ENCODE results near the gene INPP5A. TPM values are rescaled to one million over a fixed set of nuclear protein-coding genes. Genes with fewer than 3 reads are reported as not detected.

The INPP5A gene
- total and polyA plus RNA-seq, 9 of the 15 experiments (the other 6 are each of a cell fraction or from before 2014, with no cell fraction given), result 0.66 to 11.6 (median 7.7) TPM

- in situ Hi-C loops (cut with MboI) (no loop called here), intact Hi-C loops (cut with micrococcal nuclease) (loop anchor here (10.0 kb wide), 1 partner anchor 98 kb away; no protein-coding TSS in a partner anchor)
- whole genome bisulfite sequencing (ENCODE audit: insufficient coverage, low coverage, missing lambda C conversion rate), result 0% methylated on average over 10 of the region's 102 CpGs
- POLR2A ChIA-PET, result interaction anchor here (1.4 kb wide), 1 partner anchor 16 kb away, joined by 3 read pairs; no protein-coding TSS in a partner anchor
- peaks cover 3 to 14% of the 10 kb centered on the region in 2 experiments; a peak in 3 of 5 replicates for H3K27me3 ChIP-seq (ENCODE audit: control insufficient read depth in 2 of 2, insufficient read depth in 2 of 2, low read length in 2 of 2)
- H3K9me1 ChIP-seq (ENCODE audit: control insufficient read depth, insufficient read depth, low read length), result no peaks in the 10 kb centered on the region
- peaks cover 11 to 31% of the 10 kb centered on the region in 2 experiments; a peak in 3 of 5 replicates for H3K4me1 ChIP-seq (replicated peaks in 1 of 2; ENCODE audit: control insufficient read depth in 2 of 2, insufficient read depth in 2 of 2, low read length in 2 of 2)
- H3K4me3 ChIP-seq, result peak overlapping the region; percentile 54
- H3K9me3 ChIP-seq (replicated peaks; ENCODE audit: control insufficient read depth, insufficient read depth, low read depth, low read length), result no peaks in the 10 kb centered on the region
- peaks cover 12% of the 10 kb centered on the region for H3K79me2 ChIP-seq (ENCODE audit: control insufficient read depth, insufficient read depth, low read length)
- H3K27ac ChIP-seq (ENCODE audit: extremely low read depth, low read depth, low read length), result peak overlapping the region; percentile 63; the same call in 1 of the 3 replicates
- CTCF ChIA-PET (ENCODE audit: low intra/inter-chr PET ratio), result interaction anchor here (1.4 kb wide), 1 partner anchor 100 kb away, joined by 5 read pairs; no protein-coding TSS in a partner anchor
- H2AFZ ChIP-seq (ENCODE audit: low read depth, low read length), result peak overlapping the region; percentile 81
- peak overlapping the region; percentile 74 for H3K4me2 ChIP-seq (ENCODE audit: insufficient read depth, low read length)
- DNase-seq (ENCODE audit: extremely low read depth in 1 of 4, low spot score in 3 of 4), result peak; percentile 96 to 97 (median 96)
- FAIRE-seq, result peak; percentile 82
- no TSS peak for BruUV-seq (replicated peaks)
- H3K36me3 ChIP-seq (ENCODE audit: control insufficient read depth, insufficient read depth, low read length), result no peaks in the 10 kb centered on the region
- peak; percentile 91 for ATAC-seq
- peak overlapping the region; percentile 51 to 86; a peak in 3 of 4 replicates for H3K9ac ChIP-seq (ENCODE audit: insufficient read depth in 1 of 2, low read depth in 2 of 2, low read length in 2 of 2)
- no peaks in the 10 kb centered on the region; the same call in 1 of the 2 replicates for H4K20me1 ChIP-seq (replicated peaks; ENCODE audit: control insufficient read depth, insufficient read depth, low read length)
- peak; percentile 87 for TF ChIP-seq SMAD4 (CRISPR knock-in tag; conservative IDR thresholded peaks at IDR 0.05)
- no peak for TF ChIP-seq FOXK1 (CRISPR knock-in tag; IDR thresholded peaks at IDR 0.05; ENCODE audit: borderline replicate concordance)
- peak; percentile 50; the same call in 1 of the 2 replicates for TF ChIP-seq NBN (IDR thresholded peaks at IDR 0.05; ENCODE audit: low read depth)
- no peak for TF ChIP-seq CUX1 (CRISPR knock-in tag; IDR thresholded peaks at IDR 0.05)
- peak in 1 of 2 experiments; percentile 79; a peak in 2 of 4 replicates for TF ChIP-seq ZNF639 (CRISPR knock-in tag; conservative IDR thresholded peaks at IDR 0.05 in 1 of 2, IDR thresholded peaks at IDR 0.05 in 1 of 2)
- TF ChIP-seq ATF7 (IDR thresholded peaks at IDR 0.05), result peak; percentile 98
- peak; percentile 45 for TF ChIP-seq RBBP5 (IDR thresholded peaks at IDR 0.05; ENCODE audit: borderline replicate concordance, insufficient read depth, low read length, poor library complexity, severe bottlenecking)
- TF ChIP-seq MED1 (CRISPR knock-in tag; IDR thresholded peaks at IDR 0.05; ENCODE audit: borderline replicate concordance), result no peak
- TF ChIP-seq STAG1 (CRISPR knock-in tag; IDR thresholded peaks at IDR 0.05; ENCODE audit: borderline replicate concordance), result no peak
- TF ChIP-seq, protein P1, sequence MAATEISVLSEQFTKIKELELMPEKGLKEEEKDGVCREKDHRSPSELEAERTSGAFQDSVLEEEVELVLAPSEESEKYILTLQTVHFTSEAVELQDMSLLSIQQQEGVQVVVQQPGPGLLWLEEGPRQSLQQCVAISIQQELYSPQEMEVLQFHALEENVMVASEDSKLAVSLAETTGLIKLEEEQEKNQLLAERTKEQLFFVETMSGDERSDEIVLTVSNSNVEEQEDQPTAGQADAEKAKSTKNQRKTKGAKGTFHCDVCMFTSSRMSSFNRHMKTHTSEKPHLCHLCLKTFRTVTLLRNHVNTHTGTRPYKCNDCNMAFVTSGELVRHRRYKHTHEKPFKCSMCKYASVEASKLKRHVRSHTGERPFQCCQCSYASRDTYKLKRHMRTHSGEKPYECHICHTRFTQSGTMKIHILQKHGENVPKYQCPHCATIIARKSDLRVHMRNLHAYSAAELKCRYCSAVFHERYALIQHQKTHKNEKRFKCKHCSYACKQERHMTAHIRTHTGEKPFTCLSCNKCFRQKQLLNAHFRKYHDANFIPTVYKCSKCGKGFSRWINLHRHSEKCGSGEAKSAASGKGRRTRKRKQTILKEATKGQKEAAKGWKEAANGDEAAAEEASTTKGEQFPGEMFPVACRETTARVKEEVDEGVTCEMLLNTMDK (IDR thresholded peaks at IDR 0.05; ENCODE audit: borderline replicate concordance, insufficient read depth, low read depth, low read length, poor library complexity, severe bottlenecking), result peak; percentile 26
Observed at GRCh38 chr10:132536877-132537683, 507 bp upstream of the INPP5A start.

Measured in K562 (cell line).